Mesendoderm (in vitro differentiated cells): ENCODE measurements around the gene TMEM169.

Source experiments
- DNase-seq: peaks from one replicate; pipeline ENCODE4 v3.0.0; 2013
- H2AK5ac ChIP-seq: 2 replicates; pipeline ENCODE4 v1.6.1; 2013; ENCODE audit warnings: low read length, inconsistent platforms
- H2BK120ac ChIP-seq: 2 replicates; pipeline ENCODE4 v1.6.1; 2013; ENCODE audit warnings: low read depth, mild to moderate bottlenecking, low read length, moderate library complexity, mixed read lengths
- H2BK15ac ChIP-seq: replicated peaks from 2 replicates; pipeline ENCODE4 v1.6.1; 2013; ENCODE audit warnings: low read depth, mild to moderate bottlenecking, moderate library complexity
- H2BK5ac ChIP-seq: 2 replicates; pipeline ENCODE4 v1.6.1; 2013; ENCODE audit warnings: low read length, inconsistent platforms
- H3K18ac ChIP-seq: 2 replicates; pipeline ENCODE4 v1.6.1; 2013; ENCODE audit warnings: mild to moderate bottlenecking, low read length, mixed read lengths
- H3K23ac ChIP-seq: one replicate; pipeline ENCODE4 v1.6.1; 2013; ENCODE audit warnings: low read length
- H3K27ac ChIP-seq: 2 replicates; pipeline ENCODE4 v1.5.1; 2013; ENCODE audit warnings: low read depth, mild to moderate bottlenecking, inconsistent platforms, low read length, moderate library complexity
- H3K27me3 ChIP-seq: 2 replicates; pipeline ENCODE4 v1.6.1; 2013; ENCODE audit warnings: low read length, control low read depth, mild to moderate bottlenecking, inconsistent platforms; ENCODE audit not compliant: insufficient read depth, poor library complexity
- H3K36me3 ChIP-seq: 2 replicates; pipeline ENCODE4 v1.6.1; 2013; ENCODE audit warnings: low read length, inconsistent platforms; ENCODE audit not compliant: control insufficient read depth, insufficient read depth
- H3K4ac ChIP-seq: one replicate; pipeline ENCODE4 v1.6.1; 2013; ENCODE audit warnings: low read depth, mild to moderate bottlenecking, low read length, moderate library complexity
- H3K4me1 ChIP-seq: 2 replicates; pipeline ENCODE4 v1.6.1; 2013; ENCODE audit warnings: low read depth, low read length, inconsistent platforms; ENCODE audit not compliant: control insufficient read depth
- H3K4me2 ChIP-seq: 2 replicates; pipeline ENCODE4 v1.6.1; 2013; ENCODE audit warnings: low read length
- H3K4me3 ChIP-seq: 2 replicates; pipeline ENCODE4 v1.5.1; 2013; ENCODE audit warnings: mild to moderate bottlenecking, low read length
- H3K56ac ChIP-seq: one replicate; pipeline ENCODE4 v1.6.1; 2013; ENCODE audit warnings: low read length
- H3K79me1 ChIP-seq: 2 replicates; pipeline ENCODE4 v1.6.1; 2013; ENCODE audit warnings: low read length, inconsistent platforms
- H3K79me2 ChIP-seq: 2 replicates; pipeline ENCODE4 v1.6.1; 2013; ENCODE audit warnings: mild to moderate bottlenecking, low read length; ENCODE audit not compliant: control insufficient read depth, insufficient read depth
- H3K9ac ChIP-seq: 2 replicates; pipeline ENCODE4 v1.6.1; 2013; ENCODE audit warnings: low read length, inconsistent platforms
- H4K5ac ChIP-seq: one replicate; pipeline ENCODE4 v1.6.1; 2013; ENCODE audit warnings: low read length
- H4K8ac ChIP-seq: one replicate; pipeline ENCODE4 v1.6.1; 2013; ENCODE audit warnings: low read depth, mild to moderate bottlenecking, control low read depth, low read length, moderate library complexity
- whole genome bisulfite sequencing: extraction: QIAGEN DNeasy Blood & Tissue Kit; methylation state at CpG from one replicate; pipeline ENCODE4 v1.1.7; 2013; ENCODE audit warnings: low lambda C conversion rate, missing lambda C conversion rate; ENCODE audit not compliant: insufficient coverage; ENCODE audit errors: extremely low coverage; 5-methylcytosine and 5-hydroxymethylcytosine counted together

Gene TMEM169

GRCh38 chr2:216113572-216113971, 31.9 kb downstream of the TMEM169 start:
- Histone ChIP-seq H4K8ac (no peak overlapping the region), H3K4ac (no peak overlapping the region), H2BK120ac (no peak overlapping the region), H2BK15ac (no peak overlapping the region), H4K5ac (no peak overlapping the region), H3K4me1 (peaks cover 6% of the 10 kb centered on the region), H3K23ac (no peak overlapping the region), H3K36me3 (peaks cover 14% of the 10 kb centered on the region), H3K79me1 (peaks cover 18% of the 10 kb centered on the region), H3K79me2 (peaks cover 57% of the 10 kb centered on the region), H2BK5ac (no peak overlapping the region), H2AK5ac (no peak overlapping the region), H3K18ac (no peak overlapping the region), H3K27me3 (no peaks in the 10 kb centered on the region), H3K4me2 (no peak overlapping the region), H3K27ac (no peak overlapping the region), H3K56ac (no peak overlapping the region), H3K4me3 (no peak overlapping the region), H3K9ac (no peak overlapping the region)
- WGBS: no CpG with 5 or more reads among the region's 3 CpGs
- DNase-seq: no peak

- Histone ChIP-seq H3K18ac (no peak overlapping the region), H2BK120ac (no peak overlapping the region), H3K23ac (no peak overlapping the region), H3K79me2 (peaks cover 60% of the 10 kb centered on the region), H3K79me1 (peaks cover 19% of the 10 kb centered on the region), H3K4me1 (peaks cover 6% of the 10 kb centered on the region), H3K9ac (peak overlapping the region; percentile 42), H3K4ac (no peak overlapping the region), H3K4me3 (no peak overlapping the region), H2BK5ac (no peak overlapping the region), H4K8ac (no peak overlapping the region), H3K4me2 (no peak overlapping the region), H3K27ac (no peak overlapping the region), H2BK15ac (no peak overlapping the region), H3K36me3 (peaks cover 14% of the 10 kb centered on the region), H3K56ac (peak overlapping the region; percentile 54), H3K27me3 (no peaks in the 10 kb centered on the region), H4K5ac (no peak overlapping the region), H2AK5ac (no peak overlapping the region)
- no CpG with 5 or more reads among the region's 4 CpGs for WGBS
- DNase-seq: no peak
These were observed 32.6 kb downstream of the TMEM169 start for GRCh38 chr2:216114382-216114713.

- Histone ChIP-seq H3K4me3 (peak overlapping the region; percentile 4), H4K5ac (peak overlapping the region; percentile 99), H3K27ac (no peak overlapping the region), H2AK5ac (peak overlapping the region; percentile 100), H3K56ac (peak overlapping the region; percentile 96), H3K4me1 (peaks cover 6% of the 10 kb centered on the region), H2BK15ac (no peak overlapping the region), H3K9ac (peak overlapping the region; percentile 84), H3K4ac (peak overlapping the region; percentile 46), H3K18ac (peak overlapping the region; percentile 43), H3K27me3 (no peaks in the 10 kb centered on the region), H2BK120ac (no peak overlapping the region), H3K79me2 (peaks cover 55% of the 10 kb centered on the region), H3K79me1 (peaks cover 21% of the 10 kb centered on the region), H3K36me3 (peaks cover 15% of the 10 kb centered on the region), H2BK5ac (peak overlapping the region; percentile 75), H4K8ac (peak overlapping the region; percentile 95), H3K23ac (peak overlapping the region; percentile 91), H3K4me2 (peak overlapping the region; percentile 56)
- peak; percentile 99 for DNase-seq
- WGBS: no CpG with 5 or more reads among the region's 29 CpGs
These were observed 33.2 kb downstream of the TMEM169 start for GRCh38 chr2:216114714-216115531.

- Histone ChIP-seq H3K4ac (no peak overlapping the region), H3K27ac (no peak overlapping the region), H3K9ac (peak overlapping the region; percentile 30), H2AK5ac (no peak overlapping the region), H2BK120ac (no peak overlapping the region), H3K56ac (peak overlapping the region; percentile 36), H3K4me3 (no peak overlapping the region), H3K79me1 (peaks cover 21% of the 10 kb centered on the region), H2BK5ac (no peak overlapping the region), H3K18ac (no peak overlapping the region), H3K79me2 (peaks cover 44% of the 10 kb centered on the region), H3K27me3 (no peaks in the 10 kb centered on the region), H3K4me2 (no peak overlapping the region), H3K36me3 (peaks cover 17% of the 10 kb centered on the region), H3K23ac (no peak overlapping the region), H4K8ac (no peak overlapping the region), H3K4me1 (peaks cover 6% of the 10 kb centered on the region), H4K5ac (no peak overlapping the region), H2BK15ac (no peak overlapping the region)
- no CpG with 5 or more reads among the region's 1 CpG for WGBS
- no peak for DNase-seq
These were observed 34.7 kb downstream of the TMEM169 start for GRCh38 chr2:216116418-216116817.

- Histone ChIP-seq H3K79me1 (peaks cover 22% of the 10 kb centered on the region), H2BK120ac (no peak overlapping the region), H2AK5ac (no peak overlapping the region), H3K9ac (no peak overlapping the region), H2BK15ac (no peak overlapping the region), H4K5ac (no peak overlapping the region), H3K56ac (peak overlapping the region; percentile 25), H2BK5ac (no peak overlapping the region), H3K27ac (no peak overlapping the region), H3K36me3 (peaks cover 21% of the 10 kb centered on the region), H3K4me3 (no peak overlapping the region), H3K79me2 (peaks cover 35% of the 10 kb centered on the region), H4K8ac (no peak overlapping the region), H3K23ac (no peak overlapping the region), H3K4me2 (no peak overlapping the region), H3K27me3 (no peaks in the 10 kb centered on the region), H3K18ac (no peak overlapping the region), H3K4ac (no peak overlapping the region), H3K4me1 (peaks cover 4% of the 10 kb centered on the region)
- no peak for DNase-seq
- no CpG with 5 or more reads among the region's 4 CpGs for WGBS
These were observed 36.0 kb downstream of the TMEM169 start for GRCh38 chr2:216117561-216118340.
